HG02840 (cell line): ENCODE data around the gene RPL9.
"Not testable (repeated sequence)": the region's sequence is repeated elsewhere in the genome, so short reads cannot be mapped to it uniquely, and the experiment has no call there.

ENCODE experiments used
- ATAC-seq: cut with Tn5 transposase; IDR thresholded peaks from one replicate; pipeline ENCODE4 v1.9.1; 2021; ENCODE audit warnings: mild to moderate bottlenecking, moderate library complexity, moderate number of reproducible peaks; ENCODE audit not compliant: unreplicated experiment, low FRiP score

The RPL9 gene

DNA sequence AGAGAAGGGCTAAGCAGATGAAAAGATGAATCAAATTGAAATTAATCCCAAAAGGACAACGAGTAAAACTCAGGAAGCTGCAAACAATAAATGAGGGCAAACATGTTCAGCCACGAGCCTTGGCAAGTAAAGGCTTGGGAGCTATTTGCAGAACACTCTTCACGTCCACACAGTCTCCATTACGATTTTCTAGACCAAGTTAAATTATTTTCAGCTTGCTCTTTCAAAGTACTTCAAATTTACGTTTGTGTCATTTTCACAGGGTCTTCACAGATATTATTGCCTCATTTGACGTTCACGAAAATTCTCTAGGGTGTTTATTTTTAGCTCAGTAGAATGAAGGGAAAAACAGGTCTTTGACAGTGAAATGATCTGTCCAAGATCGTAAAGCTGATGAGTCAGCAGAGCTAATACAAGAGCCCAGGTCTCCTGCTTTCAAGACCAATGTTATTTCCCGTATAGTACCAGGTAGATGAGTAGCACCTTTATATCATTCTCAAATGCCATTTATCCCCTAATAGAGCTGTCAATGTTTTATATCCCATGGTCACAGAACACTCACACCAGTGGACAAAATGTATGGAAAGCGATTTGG lies 31.1 kb downstream of the RPL9 start:
- no peak for ATAC-seq

DNA sequence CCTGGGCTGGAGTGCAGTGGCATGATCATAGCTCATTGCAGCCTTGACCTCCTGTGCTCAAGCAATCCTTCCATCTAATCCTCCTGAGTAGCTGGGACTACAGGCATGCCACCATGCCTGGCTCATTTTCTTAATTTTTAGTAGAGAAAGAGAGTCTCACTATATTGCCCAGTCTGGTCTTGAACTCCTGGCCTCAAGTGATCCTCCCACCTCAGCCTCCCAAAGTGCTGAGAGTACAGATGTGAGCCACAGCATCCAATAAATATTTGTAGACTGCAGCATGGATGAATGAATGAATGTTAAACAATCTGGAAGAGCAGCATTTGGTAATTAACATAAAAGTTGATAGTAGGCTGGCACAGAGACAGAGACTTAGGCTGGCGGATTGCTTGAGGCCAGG lies 32.0 kb downstream of the RPL9 start:
- ATAC-seq, result no peak

DNA sequence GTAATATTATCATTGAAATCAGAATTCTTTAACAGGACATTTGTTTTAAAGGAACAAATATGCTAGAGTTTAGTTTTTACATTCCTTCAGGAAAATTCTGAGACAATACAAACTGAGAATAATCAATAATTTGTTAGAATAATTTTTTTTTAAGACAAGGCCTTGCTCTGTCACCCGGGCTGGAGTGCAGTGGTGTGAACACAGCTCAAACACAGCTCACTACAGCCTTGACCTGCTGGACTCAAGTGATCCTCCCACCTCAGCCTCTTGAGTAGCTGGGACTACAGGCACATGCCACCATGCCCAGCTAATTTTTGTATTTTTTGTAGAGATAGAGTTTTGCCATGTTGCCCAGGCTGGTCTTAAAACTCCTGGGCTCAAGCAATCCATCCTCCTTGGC lies 33.4 kb downstream of the RPL9 start:
- not testable (repeated sequence) for ATAC-seq

DNA sequence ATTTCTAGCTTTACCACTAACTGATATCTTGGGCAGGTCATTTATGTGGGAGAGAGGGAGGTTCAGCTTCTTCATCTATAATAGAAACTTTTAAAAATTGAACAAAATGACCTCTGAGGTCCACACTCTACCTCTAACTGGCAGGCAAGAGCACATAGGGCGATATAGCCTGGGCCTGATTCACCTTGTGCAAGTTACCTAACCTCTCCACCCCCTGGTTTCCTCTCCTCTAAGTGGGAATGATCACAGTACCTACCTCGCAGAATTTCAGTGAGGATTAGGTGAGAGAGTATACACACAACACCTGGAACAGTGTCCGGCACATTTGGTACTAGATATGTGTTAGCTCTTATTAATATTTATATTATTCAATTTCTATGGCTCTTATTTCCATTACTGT lies 36.5 kb downstream of the RPL9 start:
- ATAC-seq, result no peak

DNA sequence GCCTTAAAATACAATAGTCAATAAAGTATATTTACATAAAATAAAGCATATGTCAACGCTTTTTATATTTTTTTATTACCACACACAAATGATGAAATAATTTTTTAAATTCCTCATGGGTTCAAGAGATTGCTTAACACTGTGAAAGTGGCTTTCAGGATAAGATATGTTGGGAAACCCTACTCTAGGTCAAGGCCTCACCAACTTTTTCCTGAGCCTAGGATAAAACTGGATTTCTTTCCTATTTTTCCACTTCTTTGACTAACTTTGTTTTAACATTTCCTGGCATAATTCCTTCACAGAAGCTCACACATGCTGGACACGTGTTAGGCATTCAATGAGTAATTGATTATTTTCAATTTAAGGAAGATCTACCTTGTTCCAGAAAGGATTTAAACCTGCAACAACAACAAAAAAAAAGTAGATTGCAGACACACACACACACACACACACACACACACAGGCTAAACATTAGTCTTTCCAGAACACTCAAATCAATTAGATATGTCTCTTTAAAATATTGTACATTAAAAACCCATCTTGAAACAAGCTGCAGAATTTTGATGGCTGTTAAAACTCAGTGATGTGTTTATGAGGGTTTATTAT lies 42.9 kb downstream of the RPL9 start:
- ATAC-seq, result no peak

DNA sequence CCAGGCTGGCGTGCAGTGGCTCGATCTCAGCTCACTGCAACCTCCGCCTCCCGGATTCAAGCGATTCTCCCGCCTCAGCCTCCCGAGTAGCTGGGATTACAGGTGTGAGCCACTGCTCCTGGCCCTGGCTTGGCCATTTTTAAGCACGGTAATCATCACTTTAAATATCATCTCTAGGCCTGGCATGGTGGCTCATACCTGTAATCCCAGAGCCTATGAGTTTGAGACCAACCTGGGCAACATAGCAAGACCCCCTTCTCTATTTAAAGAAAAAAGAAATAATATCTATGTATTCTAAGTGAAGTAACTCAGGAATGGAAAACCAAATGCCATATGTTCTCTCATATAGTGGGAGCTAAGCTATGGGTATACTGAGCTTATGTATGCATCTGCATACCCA lies 47.2 kb downstream of the RPL9 start:
- ATAC-seq, result not testable (repeated sequence)

DNA sequence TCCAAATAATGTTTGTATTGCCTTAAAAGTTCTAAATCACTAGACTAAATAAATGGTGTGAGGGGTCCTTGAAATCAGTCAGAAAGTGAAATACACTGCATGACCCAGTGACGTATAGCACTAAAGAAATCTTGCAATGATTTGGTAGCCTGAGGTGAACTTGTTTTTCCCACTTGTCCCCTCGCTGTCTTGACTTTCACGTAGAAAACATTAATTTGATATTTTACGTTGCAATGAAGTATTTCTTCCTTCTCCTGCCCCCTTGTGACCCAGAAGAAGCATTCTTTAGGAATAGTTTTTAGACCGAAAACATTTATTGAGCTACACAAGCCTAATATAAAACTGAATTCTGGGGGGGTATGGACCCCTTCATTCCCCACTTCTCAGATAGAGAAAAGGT lies 48.3 kb downstream of the RPL9 start:
- ATAC-seq, result no peak

DNA sequence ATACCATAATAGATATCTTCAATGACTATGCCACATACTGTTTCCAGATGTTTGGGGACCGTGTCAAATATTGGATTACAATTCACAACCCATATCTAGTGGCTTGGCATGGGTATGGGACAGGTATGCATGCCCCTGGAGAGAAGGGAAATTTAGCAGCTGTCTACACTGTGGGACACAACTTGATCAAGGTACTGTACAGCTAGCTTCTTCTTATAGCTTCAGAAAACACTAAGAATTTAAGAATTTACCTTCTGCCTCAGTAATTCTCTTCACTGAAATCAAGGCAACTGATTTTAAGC lies 51.2 kb downstream of the RPL9 start:
- ATAC-seq, result no peak

DNA sequence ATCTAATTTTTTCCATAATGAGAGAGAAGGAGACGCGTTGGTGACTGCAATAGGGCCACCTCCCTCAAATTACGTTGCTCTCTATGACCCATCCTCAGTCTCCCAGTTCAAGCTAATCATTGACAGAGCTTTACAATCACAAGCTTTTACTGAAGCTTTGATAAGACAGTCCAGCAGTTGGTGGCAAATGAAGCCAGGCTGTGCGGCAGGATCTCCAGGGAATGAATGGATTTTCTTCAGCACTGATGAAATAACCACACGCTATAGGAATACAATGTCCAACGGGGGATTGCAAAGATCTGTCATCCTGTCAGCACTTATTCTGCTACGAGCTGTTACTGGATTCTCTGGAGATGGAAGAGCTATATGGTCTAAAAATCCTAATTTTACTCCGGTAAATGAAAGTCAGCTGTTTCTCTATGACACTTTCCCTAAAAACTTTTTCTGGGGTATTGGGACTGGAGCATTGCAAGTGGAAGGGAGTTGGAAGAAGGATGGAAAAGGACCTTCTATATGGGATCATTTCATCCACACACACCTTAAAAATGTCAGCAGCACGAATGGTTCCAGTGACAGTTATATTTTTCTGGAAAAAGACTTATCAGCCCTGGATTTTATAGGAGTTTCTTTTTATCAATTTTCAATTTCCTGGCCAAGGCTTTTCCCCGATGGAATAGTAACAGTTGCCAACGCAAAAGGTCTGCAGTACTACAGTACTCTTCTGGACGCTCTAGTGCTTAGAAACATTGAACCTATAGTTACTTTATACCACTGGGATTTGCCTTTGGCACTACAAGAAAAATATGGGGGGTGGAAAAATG lies 51.7 kb downstream of the RPL9 start, which contains the start of gene KLB:
KLB (plus strand) TSS at position 168 of the 821 bp plus-strand sequence; CDS start at position 188, 20 bp downstream.
- no peak for ATAC-seq
